HG03442 (cell line): ENCODE results near the gene U2AF1L4.
A peak's percentile ranks its signal among the peaks of the same experiment; 100 is the strongest.

Experiments
- ATAC-seq: cut with Tn5 transposase; IDR thresholded peaks from one replicate; pipeline ENCODE4 v1.9.1; 2021; ENCODE audit warnings: mild to moderate bottlenecking, moderate library complexity; ENCODE audit not compliant: unreplicated experiment

U2AF1L4 gene

GRCh38 chr19:35714601-35715354, 30.4 kb downstream of the U2AF1L4 start:
- ATAC-seq, result no peak

GRCh38 chr19:35713904-35714495, 31.2 kb downstream of the U2AF1L4 start:
- no peak for ATAC-seq

- ATAC-seq, result no peak
Observed at GRCh38 chr19:35713506-35713850, 31.7 kb downstream of the U2AF1L4 start.

- ATAC-seq, result no peak
Observed at GRCh38 chr19:35712567-35713505, 32.4 kb downstream of the U2AF1L4 start.

- peak; percentile 29 for ATAC-seq
Observed at GRCh38 chr19:35710784-35711723, 34.2 kb downstream of the U2AF1L4 start.

GRCh38 chr19:35708391-35708790, 36.8 kb downstream of the U2AF1L4 start:
- no peak for ATAC-seq

GRCh38 chr19:35704218-35704617, 41.0 kb downstream of the U2AF1L4 start, which contains the start of gene ZBTB32:
Gene ZBTB32, plus strand, starts transcription at chr19:35704558. Its CDS starts 10,069 bp downstream, at chr19:35714627.
- ATAC-seq, result no peak

- ATAC-seq, result no peak
Observed at GRCh38 chr19:35703343-35703742, 41.9 kb downstream of the U2AF1L4 start.

- peak; percentile 90 for ATAC-seq
Observed at GRCh38 chr19:35702223-35703012, 42.8 kb downstream of the U2AF1L4 start.

- ATAC-seq, result peak; percentile 50
Observed at GRCh38 chr19:35696835-35697234, 48.4 kb downstream of the U2AF1L4 start.

- no peak for ATAC-seq
Observed at GRCh38 chr19:35695895-35696422, 49.3 kb downstream of the U2AF1L4 start.

- ATAC-seq, result peak; percentile 75
Observed at GRCh38 chr19:35693835-35694599, 51.2 kb downstream of the U2AF1L4 start.

- ATAC-seq, result no peak
Observed at GRCh38 chr19:35693422-35693821, 51.8 kb downstream of the U2AF1L4 start.
